DOHH2 (cell line): ENCODE data around the gene TRIM9.

ENCODE experiments used
- H3F3A ChIP-seq: fragments of 200-600 bp; sonication (generic), shearing (Covaris generic); 2 replicates; pipeline ENCODE4 v1.6.0; 2016; ENCODE audit warnings: antibody characterized with exemption, mild to moderate bottlenecking; ENCODE audit not compliant: control insufficient read depth, insufficient read depth
- H3K27ac ChIP-seq: fragments of 200-600 bp; sonication (generic); 2 replicates; pipeline ENCODE4 v1.5.1; 2014; ENCODE audit warnings: low read depth, mild to moderate bottlenecking, low read length, moderate library complexity
- H3K27me3 ChIP-seq: fragments of 200-600 bp; sonication (generic); 2 replicates; pipeline ENCODE4 v1.6.1; 2014; ENCODE audit warnings: mild to moderate bottlenecking, low read length, mixed read lengths; ENCODE audit not compliant: control insufficient read depth
- H3K36me3 ChIP-seq: fragments of 200-600 bp; sonication (generic); 2 replicates; pipeline ENCODE4 v1.6.1; 2014; ENCODE audit warnings: mild to moderate bottlenecking, low read length, moderate library complexity, mixed read lengths; ENCODE audit not compliant: control insufficient read depth
- H3K4me1 ChIP-seq: fragments of 200-600 bp; sonication (generic); 2 replicates; pipeline ENCODE4 v1.6.1; 2014; ENCODE audit warnings: mild to moderate bottlenecking, low read length, mixed read lengths; ENCODE audit not compliant: control insufficient read depth
- H3K4me2 ChIP-seq: fragments of 200-600 bp; sonication (generic); 2 replicates; pipeline ENCODE4 v1.6.0; 2014; ENCODE audit warnings: mild to moderate bottlenecking, low read length, moderate library complexity
- H3K4me3 ChIP-seq: fragments of 200-600 bp; sonication (generic); 2 replicates; pipeline ENCODE4 v1.5.1; 2014; ENCODE audit warnings: mild to moderate bottlenecking, low read length, mixed read lengths
- H3K79me2 ChIP-seq: fragments of 200-600 bp; sonication (generic); 2 replicates; pipeline ENCODE4 v1.6.1; 2014; ENCODE audit warnings: mild to moderate bottlenecking, low read length, mixed read lengths; ENCODE audit not compliant: control insufficient read depth
- H3K9me2 ChIP-seq: fragments of 200-600 bp; sonication (generic); replicated peaks from 2 replicates; pipeline ENCODE4 v1.6.1; 2014; ENCODE audit warnings: mild to moderate bottlenecking, low read length, mixed read lengths; ENCODE audit not compliant: control insufficient read depth
- H3K9me3 ChIP-seq: fragments of 200-600 bp; sonication (generic); 2 replicates; pipeline ENCODE4 v1.6.1; 2014; ENCODE audit warnings: antibody characterized with exemption, low read length, mixed read lengths; ENCODE audit not compliant: control insufficient read depth, insufficient read depth
- H4K20me1 ChIP-seq: fragments of 200-600 bp; sonication (generic); 2 replicates; pipeline ENCODE4 v1.6.0; 2014; ENCODE audit warnings: low read depth, mild to moderate bottlenecking, antibody characterized with exemption, low read length, moderate library complexity; ENCODE audit not compliant: control insufficient read depth, insufficient read depth
- CTCF ChIP-seq: fragments of 200-600 bp; sonication (generic); IDR thresholded peaks from one replicate; pipeline ENCODE4 v1.5.1; 2014; ENCODE audit warnings: antibody characterized with exemption, mild to moderate bottlenecking, low read depth, low read length; ENCODE audit not compliant: poor library complexity, severe bottlenecking
- EZH2phosphoT487 ChIP-seq: fragments of 200-600 bp; sonication (generic); IDR thresholded peaks from 2 replicates; pipeline ENCODE4 v1.6.1; 2017; ENCODE audit warnings: borderline replicate concordance, mild to moderate bottlenecking, antibody characterized with exemption, low read length, moderate library complexity, mixed read lengths

Gene TRIM9

GRCh38 chr14:51116682-51117081 lies 21.8 kb upstream of the TRIM9 start:
- H3K36me3 ChIP-seq = no peaks in the 10 kb centered on the region
- peaks cover 2% of the 10 kb centered on the region; the same call in 1 of the 2 replicates for H3F3A ChIP-seq
- H3K27ac ChIP-seq = no peak overlapping the region
- H3K27me3 ChIP-seq = no peaks in the 10 kb centered on the region
- TF ChIP-seq CTCF (no peak), EZH2phosphoT487 (no peak)
- H4K20me1 ChIP-seq = no peaks in the 10 kb centered on the region
- no peaks in the 10 kb centered on the region for H3K79me2 ChIP-seq
- peaks cover 59% of the 10 kb centered on the region for H3K4me1 ChIP-seq
- H3K4me2 ChIP-seq = no peak overlapping the region
- H3K9me2 ChIP-seq = no peaks in the 10 kb centered on the region
- no peak overlapping the region for H3K4me3 ChIP-seq
- H3K9me3 ChIP-seq = no peaks in the 10 kb centered on the region

GRCh38 chr14:51109651-51110050 lies 14.7 kb upstream of the TRIM9 start:
- H3F3A ChIP-seq = peaks cover 15% of the 10 kb centered on the region; the same call in 1 of the 2 replicates
- no peaks in the 10 kb centered on the region for H3K9me3 ChIP-seq
- H3K4me1 ChIP-seq = peaks cover 51% of the 10 kb centered on the region
- H3K79me2 ChIP-seq = no peaks in the 10 kb centered on the region
- peak overlapping the region; percentile 95 for H3K27ac ChIP-seq
- TF ChIP-seq EZH2phosphoT487 = no peak
- TF ChIP-seq CTCF = no peak
- no peaks in the 10 kb centered on the region for H4K20me1 ChIP-seq
- H3K9me2 ChIP-seq = no peaks in the 10 kb centered on the region
- peak overlapping the region; percentile 79; the same call in 1 of the 2 replicates for H3K4me2 ChIP-seq
- H3K27me3 ChIP-seq = no peaks in the 10 kb centered on the region
- no peaks in the 10 kb centered on the region for H3K36me3 ChIP-seq
- peak overlapping the region; percentile 30; the same call in 1 of the 2 replicates for H3K4me3 ChIP-seq

- Histone ChIP-seq H3K9me2 (no peaks in the 10 kb centered on the region), H3K9me3 (no peaks in the 10 kb centered on the region)
Measured at GRCh38 chr14:51107801-51108200, 12.9 kb upstream of the TRIM9 start.

More at GRCh38 chr14:51107801-51108200, 12.9 kb upstream of the TRIM9 start:
- peaks cover 18% of the 10 kb centered on the region; the same call in 1 of the 2 replicates for H3F3A ChIP-seq
- H4K20me1 ChIP-seq = no peaks in the 10 kb centered on the region
- no peak for TF ChIP-seq EZH2phosphoT487
- TF ChIP-seq CTCF = no peak
- H3K79me2 ChIP-seq = no peaks in the 10 kb centered on the region
- H3K27me3 ChIP-seq = no peaks in the 10 kb centered on the region
- peak overlapping the region; percentile 63 for H3K4me3 ChIP-seq
- H3K4me2 ChIP-seq = peak overlapping the region; percentile 79
- peaks cover 69% of the 10 kb centered on the region for H3K4me1 ChIP-seq
- no peaks in the 10 kb centered on the region for H3K36me3 ChIP-seq
- H3K27ac ChIP-seq = peak overlapping the region; percentile 95
